Measurements from ENCODE around the gene METAP2. TPM values are rescaled to one million over a fixed set of nuclear protein-coding genes. Genes with fewer than 3 reads are reported as not detected.

The METAP2 gene
- total RNA-seq, 2 donors from 2014 or later, result 38.2 to 55.0 TPM

DNA sequence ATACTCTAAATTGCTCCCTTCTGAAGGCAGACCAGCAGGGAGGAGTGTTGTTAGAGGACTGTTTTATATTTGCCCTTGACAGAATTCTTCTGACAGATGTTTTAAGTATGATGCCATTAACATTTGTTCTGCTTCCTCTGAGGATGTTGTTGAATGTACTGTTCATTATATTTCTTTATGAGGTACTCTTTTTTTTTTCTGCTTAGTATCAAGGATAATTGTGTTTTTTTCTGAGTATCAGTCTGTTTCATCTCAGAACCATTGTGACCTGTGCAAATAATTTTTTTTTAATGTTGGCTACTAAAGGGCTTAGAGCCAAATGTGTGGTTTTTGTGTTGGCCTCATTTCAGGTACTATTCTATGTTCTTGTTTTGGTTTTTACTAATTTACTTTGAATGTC lies 10.6 kb downstream of the METAP2 start:
- ATAC-seq (no peak), DNase-seq (no peak)
- Histone ChIP-seq H3K27ac (no peak overlapping the region), H3K27me3 (no peaks in the 10 kb centered on the region), H3K36me3 (replicated peaks in 1 of 2; ENCODE audit: insufficient read depth in 1 of 2, low read depth in 2 of 2) (peaks cover 0 to 14% of the 10 kb centered on the region in 2 donors), H3K4me1 (peaks cover 15% of the 10 kb centered on the region), H3K4me3 (no peak overlapping the region), H3K9me3 (no peaks in the 10 kb centered on the region)
- intact Hi-C loops (cut with DNase I), result no loop called here
- TF ChIP-seq POLR2A (IDR thresholded peaks at IDR 0.05), result no peak
- TF ChIP-seq, protein P1, sequence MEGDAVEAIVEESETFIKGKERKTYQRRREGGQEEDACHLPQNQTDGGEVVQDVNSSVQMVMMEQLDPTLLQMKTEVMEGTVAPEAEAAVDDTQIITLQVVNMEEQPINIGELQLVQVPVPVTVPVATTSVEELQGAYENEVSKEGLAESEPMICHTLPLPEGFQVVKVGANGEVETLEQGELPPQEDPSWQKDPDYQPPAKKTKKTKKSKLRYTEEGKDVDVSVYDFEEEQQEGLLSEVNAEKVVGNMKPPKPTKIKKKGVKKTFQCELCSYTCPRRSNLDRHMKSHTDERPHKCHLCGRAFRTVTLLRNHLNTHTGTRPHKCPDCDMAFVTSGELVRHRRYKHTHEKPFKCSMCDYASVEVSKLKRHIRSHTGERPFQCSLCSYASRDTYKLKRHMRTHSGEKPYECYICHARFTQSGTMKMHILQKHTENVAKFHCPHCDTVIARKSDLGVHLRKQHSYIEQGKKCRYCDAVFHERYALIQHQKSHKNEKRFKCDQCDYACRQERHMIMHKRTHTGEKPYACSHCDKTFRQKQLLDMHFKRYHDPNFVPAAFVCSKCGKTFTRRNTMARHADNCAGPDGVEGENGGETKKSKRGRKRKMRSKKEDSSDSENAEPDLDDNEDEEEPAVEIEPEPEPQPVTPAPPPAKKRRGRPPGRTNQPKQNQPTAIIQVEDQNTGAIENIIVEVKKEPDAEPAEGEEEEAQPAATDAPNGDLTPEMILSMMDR (IDR thresholded peaks at IDR 0.05), result no peak

DNA sequence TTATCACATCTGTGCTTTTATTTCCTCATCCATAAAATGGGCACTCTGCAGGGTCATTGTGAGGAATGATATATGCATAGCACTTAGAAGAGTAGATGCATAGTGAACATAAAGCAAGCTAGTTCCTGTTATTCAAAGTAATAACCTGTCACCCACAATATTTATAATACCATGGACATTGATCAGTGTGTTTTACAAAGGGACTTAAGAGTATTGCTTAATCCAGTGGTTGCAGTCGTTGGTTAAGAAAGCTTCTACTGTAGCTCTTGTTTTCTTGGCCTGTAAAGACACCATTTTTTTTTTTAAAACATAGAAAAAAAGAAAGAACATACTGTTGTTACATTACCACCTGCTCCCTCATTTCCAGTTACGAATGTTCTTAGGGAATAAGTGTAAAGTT lies 13.1 kb downstream of the METAP2 start:
- WGBS, 2 donors, result 69 to 74% methylated on average over 2 of the region's 2 CpGs
- Histone ChIP-seq H3K4me3 (no peak overlapping the region), H3K27me3 (no peaks in the 10 kb centered on the region), H3K9me3 (no peaks in the 10 kb centered on the region), H3K36me3 (replicated peaks in 1 of 2; ENCODE audit: insufficient read depth in 1 of 2, low read depth in 2 of 2) (peaks cover 0 to 15% of the 10 kb centered on the region in 2 donors), H3K4me1 (peaks cover 6% of the 10 kb centered on the region), H3K27ac (no peak overlapping the region)
- ATAC-seq, result no peak
- intact Hi-C loops (cut with DNase I), result no loop called here
- TF ChIP-seq POLR2A (IDR thresholded peaks at IDR 0.05), result no peak
- TF ChIP-seq, protein P1 (IDR thresholded peaks at IDR 0.05), result no peak
- no peak for DNase-seq

DNA sequence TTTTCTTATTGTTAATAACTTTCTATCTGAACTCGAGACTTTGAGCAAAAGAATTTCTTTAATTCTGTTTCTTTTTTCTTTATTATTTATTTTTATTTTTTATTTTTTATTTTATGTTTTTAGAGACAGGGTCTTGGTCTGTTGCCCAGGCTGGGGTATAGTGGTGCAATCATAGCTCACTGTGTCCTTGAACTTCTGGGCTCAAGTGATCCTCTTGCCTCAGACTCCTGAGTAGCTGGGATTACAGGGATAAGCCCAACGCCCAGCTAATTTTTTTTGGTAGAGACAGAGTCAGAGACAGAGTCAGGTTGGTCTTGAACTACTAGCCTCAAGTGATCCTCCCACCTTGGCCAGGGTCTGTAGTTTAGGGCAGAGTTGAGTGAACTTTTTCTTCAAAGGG lies 18.5 kb downstream of the METAP2 start:
- Histone ChIP-seq H3K27me3 (no peaks in the 10 kb centered on the region), H3K36me3 (replicated peaks in 1 of 2; ENCODE audit: insufficient read depth in 1 of 2, low read depth in 2 of 2) (peaks cover 0 to 19% of the 10 kb centered on the region in 2 donors), H3K4me1 (peaks cover 10% of the 10 kb centered on the region), H3K9me3 (no peaks in the 10 kb centered on the region), H3K4me3 (no peak overlapping the region), H3K27ac (no peak overlapping the region)
- ATAC-seq (no peak), DNase-seq (no peak)
- TF ChIP-seq POLR2A (IDR thresholded peaks at IDR 0.05), result no peak
- TF ChIP-seq, protein P1 (IDR thresholded peaks at IDR 0.05), result no peak
- intact Hi-C loops (cut with DNase I), result no loop called here
- WGBS, 2 donors, result 75 to 93% methylated on average over 2 of the region's 2 CpGs

DNA sequence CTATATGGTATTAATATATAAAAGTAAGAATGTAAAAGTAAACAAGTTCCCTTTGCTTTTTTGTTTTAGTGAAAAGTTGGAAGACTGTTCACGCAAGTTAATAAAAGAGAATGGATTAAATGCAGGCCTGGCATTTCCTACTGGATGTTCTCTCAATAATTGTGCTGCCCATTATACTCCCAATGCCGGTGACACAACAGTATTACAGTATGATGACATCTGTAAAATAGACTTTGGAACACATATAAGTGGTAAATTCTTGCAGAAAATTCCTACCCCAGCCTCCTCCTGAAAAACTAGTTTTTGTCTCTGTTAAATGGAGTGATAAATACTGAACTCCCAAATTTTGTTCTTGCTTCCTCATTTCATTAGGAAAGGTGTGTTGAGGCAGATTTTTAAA lies 20.9 kb downstream of the METAP2 start:
- 74 to 83% methylated on average over 2 of the region's 2 CpGs for WGBS, 2 donors
- ATAC-seq (no peak), DNase-seq (no peak)
- H3K9me3 ChIP-seq, result peaks cover 0 to 5% (median 0%) of the 10 kb centered on the region in 3 donors
- no peak overlapping the region for H3K4me3 ChIP-seq
- peaks cover 0 to 17% of the 10 kb centered on the region in 2 donors for H3K36me3 ChIP-seq (replicated peaks in 1 of 2; ENCODE audit: insufficient read depth in 1 of 2, low read depth in 2 of 2)
- peaks cover 10% of the 10 kb centered on the region for H3K4me1 ChIP-seq
- peak overlapping the region in 1 of 4 donors; percentile 24 for H3K27ac ChIP-seq
- no peaks in the 10 kb centered on the region for H3K27me3 ChIP-seq
- intact Hi-C loops (cut with DNase I), result no loop called here
- TF ChIP-seq, protein P1 (IDR thresholded peaks at IDR 0.05), result no peak
- TF ChIP-seq POLR2A (IDR thresholded peaks at IDR 0.05), result no peak

DNA sequence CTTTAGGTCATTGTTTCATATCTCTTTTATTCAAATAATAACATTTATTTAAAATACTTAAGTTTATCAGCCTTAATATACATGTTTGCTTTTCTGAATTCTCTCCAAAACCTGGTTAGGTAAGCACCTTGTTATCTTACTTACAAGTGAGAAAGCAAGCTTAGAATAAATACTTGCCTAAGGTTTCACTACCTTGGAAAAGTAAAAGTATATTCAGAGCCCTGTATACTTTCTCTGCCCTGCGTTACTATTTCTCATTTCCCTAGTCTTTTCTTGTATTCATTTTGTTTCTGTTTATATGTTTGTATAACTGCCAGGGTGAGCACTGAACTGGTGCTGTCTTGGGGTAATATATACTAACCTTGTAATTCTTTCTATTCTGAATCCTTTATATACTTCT lies 21.5 kb downstream of the METAP2 start:
- peaks cover 10% of the 10 kb centered on the region for H3K4me1 ChIP-seq
- intact Hi-C loops (cut with DNase I), result no loop called here
- H3K9me3 ChIP-seq, result peaks cover 0 to 5% (median 0%) of the 10 kb centered on the region in 3 donors
- no peak for TF ChIP-seq POLR2A (IDR thresholded peaks at IDR 0.05)
- TF ChIP-seq, protein P1 (IDR thresholded peaks at IDR 0.05), result no peak
- WGBS, 2 donors, result 42 to 44% methylated on average over 1 of the region's 1 CpG
- peaks cover 0 to 17% of the 10 kb centered on the region in 2 donors for H3K36me3 ChIP-seq (replicated peaks in 1 of 2; ENCODE audit: insufficient read depth in 1 of 2, low read depth in 2 of 2)
- DNase-seq, result no peak
- peak overlapping the region in 1 of 4 donors; percentile 24 for H3K27ac ChIP-seq
- ATAC-seq, result no peak
- H3K27me3 ChIP-seq, result no peaks in the 10 kb centered on the region
- no peak overlapping the region for H3K4me3 ChIP-seq
